NCI-H2107 treated with DMSO at 0.1 percent for 48 hours (cell line): ENCODE data around the gene PPIL3.
"Not testable (repeated sequence)": the region's sequence is repeated elsewhere in the genome, so short reads cannot be mapped to it uniquely, and the experiment has no call there.

Experiments used
- DNase-seq: peaks from one replicate; lab custom pipeline; 2025; ENCODE audit not compliant: unreplicated experiment; lab: John Stamatoyannopoulos, UW

Gene PPIL3

GRCh38 chr2:200888704-200889625, at the start of gene PPIL3, which contains the start of gene NIF3L1:
PPIL3 (minus strand) TSS chr2:200889077; CDS start chr2:200887615, 1,462 bp downstream.
NIF3L1 (plus strand) TSS chr2:200889371; CDS start chr2:200891944, 2,573 bp downstream.
- DNase-seq, result peak; percentile 87

- DNase-seq, result no peak
These were observed 42.2 kb upstream of the PPIL3 start for GRCh38 chr2:200930947-200931626.

- DNase-seq, result no peak
These were observed 40.7 kb upstream of the PPIL3 start for GRCh38 chr2:200929334-200930249.

- no peak for DNase-seq
These were observed 33.6 kb upstream of the PPIL3 start for GRCh38 chr2:200922439-200922838.

GRCh38 chr2:200913654-200914053, 24.8 kb upstream of the PPIL3 start:
- DNase-seq, result no peak

- DNase-seq, result no peak
These were observed 21.1 kb upstream of the PPIL3 start for GRCh38 chr2:200909958-200910357.

GRCh38 chr2:200905618-200906296, 16.9 kb upstream of the PPIL3 start:
- DNase-seq, result peak; percentile 57

GRCh38 chr2:200901459-200902072, 12.7 kb upstream of the PPIL3 start:
- peak; percentile 83 for DNase-seq

GRCh38 chr2:200899482-200899881, 10.6 kb upstream of the PPIL3 start:
- no peak for DNase-seq

GRCh38 chr2:200881715-200882249, 7.1 kb downstream of the PPIL3 start:
- not testable (repeated sequence) for DNase-seq

- DNase-seq, result no peak
These were observed 10.5 kb downstream of the PPIL3 start for GRCh38 chr2:200878289-200878880.

GRCh38 chr2:200877443-200877842, 11.4 kb downstream of the PPIL3 start:
- no peak for DNase-seq

GRCh38 chr2:200873560-200873959, 15.3 kb downstream of the PPIL3 start:
- no peak for DNase-seq

- no peak for DNase-seq
These were observed 17.7 kb downstream of the PPIL3 start for GRCh38 chr2:200871151-200871550.

- no peak for DNase-seq
These were observed 19.9 kb downstream of the PPIL3 start for GRCh38 chr2:200869014-200869413.

GRCh38 chr2:200864176-200865034, 24.5 kb downstream of the PPIL3 start, which contains the start of gene CLK1:
CLK1 (minus strand) TSS chr2:200864658; CDS start chr2:200861862, 2,796 bp downstream.
- peak; percentile 45 for DNase-seq

GRCh38 chr2:200863782-200864175, 25.1 kb downstream of the PPIL3 start:
- no peak for DNase-seq

- no peak for DNase-seq
These were observed 26.3 kb downstream of the PPIL3 start for GRCh38 chr2:200862532-200863000.
